Keratinocyte (primary cell): Measurements from ENCODE around the gene LDB2. TPM values are rescaled to one million over a fixed set of nuclear protein-coding genes. Genes with fewer than 3 reads are reported as not detected.

Source experiments
- DNase-seq: peaks from one replicate; pipeline ENCODE4 v3.0.0-alpha.2; 2011; ENCODE audit warnings: low read depth, missing footprints, low spot score
- FAIRE-seq: peaks from 2 replicates; lab custom pipeline; 2011; peaks lifted over from hg19 to GRCh38; lab: Jason Lieb, UNC
- H2AFZ ChIP-seq: 2 replicates; pipeline ENCODE4 v1.6.0; 2012; ENCODE audit warnings: low read length, control low read depth, inconsistent platforms; ENCODE audit not compliant: control insufficient read depth
- H3K27ac ChIP-seq: 2 replicates; pipeline ENCODE4 v1.5.1; 2011; ENCODE audit warnings: low read length; ENCODE audit not compliant: control insufficient read depth, insufficient read depth
- H3K27me3 ChIP-seq: 3 replicates; pipeline ENCODE4 v1.6.0; 2011; ENCODE audit warnings: low read length; ENCODE audit not compliant: control insufficient read depth, insufficient read depth; ENCODE audit errors: extremely low read depth
- H3K36me3 ChIP-seq, 2 experiments: 2 replicates in 1 of 2; 3 replicates in 1 of 2; pipeline ENCODE4 v1.5.1; 2011; ENCODE audit warnings: low read length in 2 of 2, mild to moderate bottlenecking in 1 of 2; ENCODE audit not compliant: control insufficient read depth in 2 of 2, insufficient read depth in 2 of 2; ENCODE audit errors: extremely low read depth in 1 of 2
- H3K4me1 ChIP-seq: 3 replicates; pipeline ENCODE4 v1.5.1; 2011; ENCODE audit warnings: low read length; ENCODE audit not compliant: control insufficient read depth, insufficient read depth; ENCODE audit errors: extremely low read depth
- H3K4me2 ChIP-seq: 3 replicates; pipeline ENCODE4 v1.6.0; 2011; ENCODE audit warnings: low read depth, low read length; ENCODE audit not compliant: control insufficient read depth, insufficient read depth; ENCODE audit errors: extremely low read depth
- H3K4me3 ChIP-seq, 3 experiments: fragments of 200-600 bp in 1 of 3; sonication (generic) in 1 of 3; 2 replicates in 2 of 3; 3 replicates in 1 of 3; pipeline ENCODE4 v1.5.1; 2011 to 2016; ENCODE audit warnings: low read length in 3 of 3, mild to moderate bottlenecking in 3 of 3, control low read depth in 2 of 3, inconsistent platforms in 1 of 3, low read depth in 1 of 3, mixed read lengths in 1 of 3, mixed run types in 1 of 3, moderate library complexity in 1 of 3; ENCODE audit not compliant: control insufficient read depth in 2 of 3, insufficient read depth in 2 of 3; ENCODE audit errors: extremely low read depth in 1 of 3
- H3K79me2 ChIP-seq: 2 replicates; pipeline ENCODE4 v1.6.0; 2012; ENCODE audit warnings: low read length; ENCODE audit not compliant: control insufficient read depth, insufficient read depth
- H3K9ac ChIP-seq: 3 replicates; pipeline ENCODE4 v1.6.0; 2011; ENCODE audit warnings: low read length; ENCODE audit not compliant: control insufficient read depth, insufficient read depth; ENCODE audit errors: extremely low read depth
- H3K9me1 ChIP-seq: 3 replicates; pipeline ENCODE4 v1.6.0; 2011; ENCODE audit warnings: low read length; ENCODE audit not compliant: control insufficient read depth, insufficient read depth; ENCODE audit errors: extremely low read depth
- H3K9me3 ChIP-seq: 2 replicates; pipeline ENCODE4 v1.5.1; 2012; ENCODE audit warnings: low read depth, low read length; ENCODE audit not compliant: control insufficient read depth
- H4K20me1 ChIP-seq: 3 replicates; pipeline ENCODE4 v1.6.0; 2011; ENCODE audit warnings: low read length; ENCODE audit not compliant: control insufficient read depth, insufficient read depth; ENCODE audit errors: extremely low read depth
- CTCF ChIP-seq, 3 experiments: IDR thresholded peaks in 1 of 3; conservative IDR thresholded peaks in 1 of 3; optimal IDR thresholded peaks in 1 of 3; 2 replicates in 2 of 3; 3 replicates in 1 of 3; pipeline versions ENCODE3 to v1.5.1; 2011; ENCODE audit warnings: low read length in 3 of 3, mild to moderate bottlenecking in 3 of 3, moderate library complexity in 2 of 3, control low read depth in 1 of 3, inconsistent platforms in 1 of 3; ENCODE audit not compliant: insufficient read depth in 2 of 3; ENCODE audit errors: extremely low read depth in 1 of 3
- EZH2 ChIP-seq: IDR thresholded peaks from one replicate; pipeline ENCODE4 v1.6.1; 2012; ENCODE audit warnings: inconsistent platforms, mild to moderate bottlenecking, low read length, moderate library complexity
- dilution Hi-C: fragments of 300-500 bp; cut with MboI; formaldehyde crosslinking; loops from one replicate; pipeline ENCODE4 v1.7.0; 2020; ENCODE audit warnings: low sequenced_read_pairs; ENCODE audit not compliant: extremely low pct_ligation_motif_present
- polyA plus RNA-seq, 5 experiments: library from polyadenylated mRNA; depleted of rRNA in 3 of 5; stranded (reverse) in 3 of 5; stranded (forward) in 1 of 5; unstranded in 1 of 5; fragments of >200 nt; gene quantifications; 1 replicate in 1 of 5; 2 replicates in 3 of 5; 3 replicates in 1 of 5; pipeline versions ENCODE4 v1.2.1 to v1.2.3, GENCODE V29; 2011 to 2012; ENCODE audit warnings: missing spikeins in 2 of 5, low read depth in 1 of 5, low replicate concordance in 1 of 5

Gene LDB2
- polyA plus RNA-seq, 1 donor (not counting 4 experiments of a cell fraction or from before 2014, with no cell fraction given) = not detected

DNA sequence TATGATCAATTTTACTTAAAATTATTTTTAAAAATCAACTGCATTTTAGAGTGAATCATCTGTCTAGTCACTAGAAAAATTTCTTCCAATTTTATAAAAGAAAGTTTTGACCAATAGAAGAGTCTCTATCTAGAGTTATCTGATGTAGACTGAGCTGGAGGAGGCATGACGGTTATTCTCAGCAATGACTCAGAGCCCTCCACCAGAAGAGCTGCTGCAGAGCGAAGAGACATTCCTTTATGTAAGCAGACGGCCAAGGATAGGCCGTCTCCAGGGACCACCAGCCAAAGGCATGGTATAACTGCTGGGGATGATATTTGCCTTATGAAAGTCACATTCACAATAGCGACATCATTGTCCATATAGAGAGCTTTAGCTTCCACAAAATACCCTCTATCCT, 23.0 kb downstream of the LDB2 start:
- no peaks in the 10 kb centered on the region for H3K9me3 ChIP-seq
- no peaks in the 10 kb centered on the region for H3K36me3 ChIP-seq
- no peaks in the 10 kb centered on the region for H3K79me2 ChIP-seq
- no peaks in the 10 kb centered on the region for H3K9me1 ChIP-seq
- H3K27ac ChIP-seq = no peak overlapping the region
- no peak for FAIRE-seq
- H3K9ac ChIP-seq = no peak overlapping the region
- no peak for DNase-seq
- dilution Hi-C loops = no loop called here
- H3K4me3 ChIP-seq = no peak overlapping the region
- no peak for TF ChIP-seq CTCF (optimal IDR thresholded peaks at IDR 0.05 in 1 of 3, IDR thresholded peaks at IDR 0.05 in 1 of 3, conservative IDR thresholded peaks at IDR 0.05 in 1 of 3; ENCODE audit: extremely low read depth in 1 of 3, insufficient read depth in 2 of 3, low read length in 3 of 3)
- H3K27me3 ChIP-seq = no peaks in the 10 kb centered on the region
- H3K4me2 ChIP-seq = no peak overlapping the region
- no peaks in the 10 kb centered on the region for H3K4me1 ChIP-seq
- H2AFZ ChIP-seq = no peak overlapping the region
- no peaks in the 10 kb centered on the region for H4K20me1 ChIP-seq

GRCh38 chr4:16869594-16870245, 28.7 kb downstream of the LDB2 start:
- H3K9me3 ChIP-seq = peaks cover 2% of the 10 kb centered on the region
- H2AFZ ChIP-seq = no peak overlapping the region
- H3K27me3 ChIP-seq = no peaks in the 10 kb centered on the region
- H3K79me2 ChIP-seq = no peaks in the 10 kb centered on the region
- no peak for TF ChIP-seq EZH2
- no peak for TF ChIP-seq CTCF (optimal IDR thresholded peaks at IDR 0.05 in 1 of 3, IDR thresholded peaks at IDR 0.05 in 1 of 3, conservative IDR thresholded peaks at IDR 0.05 in 1 of 3; ENCODE audit: extremely low read depth in 1 of 3, insufficient read depth in 2 of 3, low read length in 3 of 3)
- no peak overlapping the region for H3K27ac ChIP-seq
- no peaks in the 10 kb centered on the region for H3K9me1 ChIP-seq
- no peaks in the 10 kb centered on the region for H3K4me1 ChIP-seq
- H3K36me3 ChIP-seq = no peaks in the 10 kb centered on the region
- dilution Hi-C loops = no loop called here
- FAIRE-seq = no peak
- H3K9ac ChIP-seq = no peak overlapping the region
- DNase-seq = no peak
- no peaks in the 10 kb centered on the region for H4K20me1 ChIP-seq
- H3K4me2 ChIP-seq = no peak overlapping the region
- no peak overlapping the region for H3K4me3 ChIP-seq
